GM10248 (cell line): ENCODE results near the gene SETDB1.

ENCODE experiments used
- CTCF ChIA-PET: fragments of 300-600 bp; sonication (Branson Sonifier 250); formaldehyde crosslinking; extraction: SDS; loops from one replicate; lab custom pipeline; 2021; ENCODE audit warnings: antibody characterized with exemption; lab: Yijun Ruan, JAX
- POLR2A ChIA-PET: fragments of 350-650 bp; sonication (Branson Sonifier 250); formaldehyde crosslinking; extraction: SDS; loops from one replicate; lab custom pipeline; 2020; ENCODE audit warnings: antibody characterized with exemption; lab: Yijun Ruan, JAX
- DNase-seq: peaks from one replicate; pipeline ENCODE4 v3.0.0; 2012; ENCODE audit errors: extremely low spot score
- TF ChIP-seq, protein P1 (sequence below): IDR thresholded peaks from 2 replicates; pipeline ENCODE4 v1.5.1; 2012; ENCODE audit warnings: mild to moderate bottlenecking, low read depth; ENCODE audit errors: extremely low read depth, missing control alignments, control extremely low read depth

Gene SETDB1

DNA sequence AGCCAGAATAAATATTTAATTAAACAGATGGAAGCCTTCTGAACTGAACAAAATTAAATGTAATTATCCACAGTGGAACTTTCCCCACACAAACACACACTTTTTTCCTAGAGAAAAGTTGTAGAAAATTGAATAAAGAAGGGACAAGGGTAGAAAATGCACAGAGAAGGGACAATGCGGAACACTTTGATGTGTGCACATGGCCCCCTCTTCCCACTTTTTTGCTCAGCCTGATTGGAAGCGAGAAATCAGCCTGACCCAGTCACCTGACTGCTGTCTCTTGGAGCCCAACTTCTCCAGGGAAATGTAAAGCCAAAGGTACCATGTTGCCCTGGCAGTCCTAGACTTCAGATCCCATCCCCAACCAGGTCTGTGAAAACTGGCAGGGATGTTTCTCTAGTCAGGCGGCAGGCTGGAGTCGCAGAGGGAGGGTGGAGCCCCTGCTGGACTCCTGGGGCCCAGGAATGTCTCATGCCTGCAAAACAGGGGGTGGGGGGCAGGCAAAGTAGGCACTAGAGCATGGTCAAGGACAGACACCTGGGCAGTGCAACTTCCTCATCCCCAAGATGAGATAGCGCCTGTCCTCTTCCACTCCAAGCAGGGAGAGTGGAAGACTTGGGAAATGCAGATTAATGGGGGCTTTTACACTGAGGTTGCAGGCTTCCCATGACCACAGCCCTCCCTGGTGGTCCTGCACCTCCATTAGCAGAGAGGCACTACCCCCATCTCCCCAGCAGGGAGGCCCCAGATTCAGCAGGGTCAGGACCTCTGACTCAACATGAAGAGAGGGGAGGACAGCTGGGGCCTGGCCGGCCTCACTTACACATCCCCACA is 45.6 kb downstream of the SETDB1 start:
- TF ChIP-seq, protein P1, sequence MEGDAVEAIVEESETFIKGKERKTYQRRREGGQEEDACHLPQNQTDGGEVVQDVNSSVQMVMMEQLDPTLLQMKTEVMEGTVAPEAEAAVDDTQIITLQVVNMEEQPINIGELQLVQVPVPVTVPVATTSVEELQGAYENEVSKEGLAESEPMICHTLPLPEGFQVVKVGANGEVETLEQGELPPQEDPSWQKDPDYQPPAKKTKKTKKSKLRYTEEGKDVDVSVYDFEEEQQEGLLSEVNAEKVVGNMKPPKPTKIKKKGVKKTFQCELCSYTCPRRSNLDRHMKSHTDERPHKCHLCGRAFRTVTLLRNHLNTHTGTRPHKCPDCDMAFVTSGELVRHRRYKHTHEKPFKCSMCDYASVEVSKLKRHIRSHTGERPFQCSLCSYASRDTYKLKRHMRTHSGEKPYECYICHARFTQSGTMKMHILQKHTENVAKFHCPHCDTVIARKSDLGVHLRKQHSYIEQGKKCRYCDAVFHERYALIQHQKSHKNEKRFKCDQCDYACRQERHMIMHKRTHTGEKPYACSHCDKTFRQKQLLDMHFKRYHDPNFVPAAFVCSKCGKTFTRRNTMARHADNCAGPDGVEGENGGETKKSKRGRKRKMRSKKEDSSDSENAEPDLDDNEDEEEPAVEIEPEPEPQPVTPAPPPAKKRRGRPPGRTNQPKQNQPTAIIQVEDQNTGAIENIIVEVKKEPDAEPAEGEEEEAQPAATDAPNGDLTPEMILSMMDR: no peak
- POLR2A ChIA-PET: no interaction called here
- DNase-seq: no peak
- CTCF ChIA-PET: interaction anchor here (1.7 to 4.1 kb wide), 2 partner anchors 8 to 22 kb away, joined by 6 to 28 read pairs; partner anchors contain the start of gene ANXA9

DNA sequence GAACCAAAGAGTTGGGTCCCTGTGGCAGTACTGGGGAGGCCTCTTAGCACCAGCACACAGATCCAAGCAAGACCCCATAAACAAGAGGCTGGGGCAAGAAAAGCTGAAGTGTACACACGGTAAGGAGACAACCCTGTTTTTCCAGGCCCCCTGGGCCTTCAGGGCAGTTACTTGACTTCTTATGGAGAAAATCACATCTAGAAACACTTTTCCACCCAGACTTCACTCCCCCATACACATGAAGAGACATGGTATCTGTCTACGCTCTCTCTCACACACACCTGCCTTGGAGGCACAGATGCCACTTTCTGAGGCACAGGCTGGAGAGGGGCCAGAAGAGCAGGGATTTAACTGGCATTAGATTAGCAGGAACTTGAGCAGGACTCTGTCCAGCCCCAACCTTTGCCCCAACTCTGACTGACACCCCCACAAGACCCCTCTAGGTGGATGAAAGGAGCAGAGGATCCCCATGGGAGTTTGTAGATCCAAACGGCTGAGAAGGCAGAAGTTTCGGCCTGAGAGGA is 46.3 kb downstream of the SETDB1 start:
- DNase-seq: no peak
- POLR2A ChIA-PET: no interaction called here
- TF ChIP-seq, protein P1: no peak
- CTCF ChIA-PET: no interaction called here

DNA sequence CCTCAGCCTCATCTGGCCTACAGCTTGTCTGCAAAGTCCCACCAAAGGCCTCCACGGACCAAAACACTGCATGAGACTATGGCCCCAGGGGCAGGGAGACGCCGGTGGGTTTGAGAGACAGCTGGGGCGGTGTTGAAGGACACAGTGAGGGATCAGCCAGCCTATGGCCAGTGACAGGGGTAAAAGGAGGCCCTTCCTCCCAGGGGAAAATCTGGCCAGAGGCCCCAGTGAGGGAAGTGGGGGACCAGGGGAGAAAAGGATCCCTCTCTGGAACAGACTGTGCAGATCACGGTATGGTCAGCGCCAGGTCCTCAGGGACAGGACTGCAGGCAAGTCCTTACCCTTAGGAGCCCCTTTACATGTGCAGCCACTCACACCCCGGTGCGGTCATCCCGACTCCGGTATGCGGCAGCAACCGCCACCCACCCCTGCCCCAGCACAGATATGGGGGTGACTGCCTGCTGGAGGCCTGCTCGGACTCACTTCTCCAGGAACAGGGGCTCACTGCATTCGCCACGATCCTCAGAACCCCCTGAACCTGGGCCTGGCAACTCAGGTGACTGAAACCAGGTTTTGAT is 47.2 kb downstream of the SETDB1 start:
- ChIA-PET CTCF (interaction anchor here (0.6 to 1.4 kb wide), 7 partner anchors 10 to 413 kb away, joined by 3 to 6 read pairs (median 4); partner anchors contain the start of genes MINDY1 and TNFAIP8L2), POLR2A (interaction anchor here (0.6 kb wide), 1 partner anchor 225 kb away, joined by 5 read pairs; no protein-coding TSS in a partner anchor)
- TF ChIP-seq, protein P1: no peak
- DNase-seq: peak; percentile 36

DNA sequence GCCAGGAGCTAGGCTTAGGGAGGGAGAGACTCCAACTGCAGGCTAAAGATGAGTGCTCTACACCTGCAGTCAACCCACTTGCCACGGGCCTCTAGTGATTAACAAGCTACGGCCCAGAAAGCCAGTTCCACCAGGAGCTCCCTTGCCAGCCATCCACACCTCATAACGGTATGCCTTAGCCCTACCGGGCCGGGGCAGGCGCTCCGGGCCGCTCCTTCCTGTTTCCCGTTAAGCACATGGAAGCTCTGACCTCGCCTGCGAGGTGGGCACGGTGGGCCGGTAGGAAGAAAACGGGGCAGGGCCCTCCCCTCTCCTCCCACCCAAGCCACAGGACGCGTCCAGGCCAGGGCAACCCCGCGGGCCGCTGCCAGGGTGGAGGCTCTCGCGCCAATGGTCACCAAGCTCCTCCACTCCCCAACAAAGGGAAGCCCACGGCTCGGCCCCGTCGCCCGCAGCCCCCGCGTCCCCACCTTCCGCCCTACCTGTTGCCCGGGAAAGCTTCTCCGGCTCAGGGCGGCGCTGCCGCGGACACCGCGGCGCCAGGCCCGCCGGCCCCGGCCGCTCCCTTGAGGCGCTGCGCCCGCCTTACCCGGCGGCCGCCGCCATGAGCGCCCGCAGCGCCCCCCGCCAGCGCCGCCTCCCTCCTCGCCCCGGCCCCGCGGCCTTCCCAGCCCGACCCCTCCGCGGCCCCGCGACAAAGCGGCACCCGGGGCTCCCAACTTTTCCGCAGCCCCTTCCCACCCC is 47.8 kb downstream of the SETDB1 start:
- TF ChIP-seq, protein P1: no peak
- ChIA-PET CTCF (interaction anchor here (0.6 to 1.4 kb wide), 7 partner anchors 11 to 414 kb away, joined by 3 to 6 read pairs (median 4); partner anchors contain the start of genes MINDY1 and TNFAIP8L2), POLR2A (interaction anchor here (0.5 to 0.6 kb wide), 2 partner anchors 226 to 442 kb away, joined by 3 to 5 read pairs; no protein-coding TSS in a partner anchor)
- peak; percentile 64 for DNase-seq

DNA sequence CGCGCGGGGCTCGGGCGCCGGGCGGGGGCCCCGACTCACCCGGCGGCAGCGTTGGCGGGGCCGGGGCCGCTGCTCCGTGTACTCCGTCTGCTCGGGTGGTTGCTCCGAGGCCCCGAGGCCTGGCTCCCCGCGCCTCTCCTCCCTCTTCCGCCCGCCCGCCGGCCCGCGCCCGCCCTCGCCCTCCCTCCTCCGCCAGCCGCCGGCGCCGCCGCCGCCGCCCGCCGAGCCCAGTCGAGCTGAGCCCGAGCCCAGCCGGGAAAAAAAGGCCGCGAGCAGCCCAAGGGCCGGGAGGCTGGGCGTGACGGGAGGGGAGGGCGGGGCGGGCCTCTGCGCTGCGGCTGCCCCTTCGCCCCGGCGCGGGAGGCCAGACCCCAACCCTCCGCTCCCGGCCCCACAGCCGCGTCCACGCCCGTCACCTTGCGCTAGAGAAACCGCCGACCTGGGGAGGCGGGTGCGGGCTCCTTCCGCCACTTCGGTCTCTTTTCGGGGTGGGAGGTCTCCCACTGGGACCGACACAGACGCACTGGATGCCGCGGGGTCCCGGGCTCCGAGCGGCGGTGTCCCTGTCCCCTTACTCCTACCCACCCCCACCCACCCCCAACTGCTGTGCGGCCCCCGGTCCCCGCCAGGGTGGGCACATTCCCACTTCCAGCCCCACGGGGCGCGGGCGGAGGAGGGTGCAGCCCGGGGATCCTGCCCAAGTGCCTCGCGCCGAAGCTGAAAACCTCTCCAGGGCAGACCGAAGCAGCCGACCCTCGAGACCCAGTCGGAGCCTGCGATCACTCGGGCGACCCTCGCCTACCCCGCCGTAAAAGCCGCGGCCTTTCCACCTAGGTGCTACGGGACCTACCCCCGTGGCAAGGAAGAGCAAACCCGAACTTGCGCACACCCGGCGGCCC is 48.7 kb downstream of the SETDB1 start, which contains the start of gene CERS2:
Gene CERS2 (minus strand): TSS at position 256 of the 899 bp plus-strand sequence. CDS start 5,745 bp downstream, outside the sequence.
- ChIA-PET POLR2A (interaction anchor here (0.7 kb wide), 1 partner anchor 413 kb away, joined by 4 read pairs; no protein-coding TSS in a partner anchor), CTCF (interaction anchor here (0.7 to 4.0 kb wide), 5 partner anchors 17 to 414 kb away, joined by 3 to 27 read pairs (median 6); partner anchors contain the start of gene MINDY1)
- TF ChIP-seq, protein P1: no peak
- peak; percentile 83 for DNase-seq
